Activated CD8-positive, alpha-beta memory T cell treated with anti-CD3 and anti-CD28 coated beads for 48 hours (primary cell): ENCODE measurements around the gene TKT.

ENCODE experiments used
- DNase-seq, 3 experiments: peaks; one replicate each; pipeline ENCODE4 v3.0.0-alpha.2; 2020; ENCODE audit warnings: low read depth in 2 of 3, low spot score in 2 of 3

Gene TKT

DNA sequence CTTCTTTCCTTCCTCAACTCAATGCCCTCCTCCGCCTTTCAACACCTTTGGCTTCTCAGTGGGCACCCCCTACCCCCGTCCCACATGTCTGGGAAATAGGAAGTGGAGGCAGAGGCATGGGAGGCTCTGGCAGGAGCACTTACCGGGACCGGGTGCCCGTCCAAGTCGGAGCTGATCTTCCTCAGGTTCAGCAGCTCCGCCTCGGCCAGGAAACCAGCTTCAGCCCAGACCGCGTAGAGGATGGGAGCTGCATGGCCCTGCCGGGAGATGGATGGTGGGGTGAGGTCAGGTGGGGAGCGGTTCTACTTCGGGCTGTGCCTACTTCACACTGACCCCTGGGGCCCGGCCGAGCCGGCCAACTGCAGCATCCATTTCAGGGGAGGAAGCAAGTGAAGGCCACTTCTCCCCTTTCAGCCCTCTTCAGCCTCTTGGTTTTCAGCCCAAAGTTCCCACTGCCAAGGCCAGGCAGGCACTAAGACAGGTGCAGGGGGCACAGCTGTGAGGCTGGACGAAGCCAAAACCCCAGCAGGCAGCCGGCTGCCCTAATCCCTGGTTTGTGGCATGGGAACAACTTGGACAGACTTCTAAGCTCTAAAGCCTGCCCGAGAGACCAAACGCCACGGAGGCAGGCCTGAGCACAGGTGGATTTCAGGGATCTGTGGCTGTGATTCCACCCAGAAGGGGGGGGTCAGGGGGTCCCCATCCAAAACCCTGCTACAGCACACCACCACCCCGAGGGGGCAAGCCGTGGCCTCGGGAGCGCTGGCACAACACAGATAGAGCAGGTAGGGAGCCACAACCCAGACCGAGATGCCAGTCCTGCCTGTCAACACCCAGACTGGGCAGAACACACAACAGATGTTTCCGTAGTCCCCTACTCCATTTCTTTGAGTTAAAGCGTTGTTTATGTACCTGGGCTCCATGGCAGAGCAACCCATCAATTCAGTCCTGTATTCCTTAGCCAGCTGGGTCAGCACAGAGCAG lies 14.5 kb downstream of the TKT start:
- DNase-seq = no peak

DNA sequence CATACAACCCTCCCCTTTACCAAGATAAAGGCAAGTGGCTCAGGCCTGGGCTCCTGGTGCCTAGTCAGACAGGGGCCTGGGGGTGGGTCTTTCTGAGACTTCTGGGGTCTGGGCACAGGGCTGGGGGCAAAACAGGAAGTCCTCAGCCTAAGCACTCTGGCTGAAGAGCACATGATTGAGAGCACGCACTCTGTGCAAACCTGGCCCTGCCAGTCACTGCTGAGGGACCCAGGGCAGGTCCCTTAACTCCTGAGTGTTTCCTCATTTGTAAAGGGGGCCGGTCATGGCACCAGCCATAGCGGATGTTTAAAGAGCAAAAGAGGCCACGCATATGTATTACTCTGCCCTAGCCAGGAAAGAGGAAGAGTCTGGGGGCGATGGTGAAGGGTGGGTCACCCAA lies 16.0 kb downstream of the TKT start:
- no peak for DNase-seq

DNA sequence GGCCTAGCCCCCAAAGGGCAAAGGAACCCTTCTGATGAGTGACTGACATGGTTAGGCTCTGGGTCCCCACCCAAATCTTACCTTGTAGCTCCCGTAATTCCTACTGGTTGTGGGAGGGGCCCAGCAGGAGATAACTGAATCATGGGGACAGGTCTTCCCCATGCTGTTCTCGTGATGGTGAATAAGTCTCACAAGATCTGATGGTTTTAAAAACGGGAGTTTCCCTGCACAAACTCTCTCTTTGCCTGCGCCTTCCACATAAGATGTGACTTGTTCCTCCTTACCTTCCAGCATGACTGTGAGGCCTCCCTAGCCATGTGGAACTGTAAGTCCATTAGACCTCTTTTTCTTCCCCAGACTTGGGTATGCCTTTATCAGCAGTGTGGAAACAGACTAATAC lies 16.9 kb downstream of the TKT start:
- DNase-seq = no peak

DNA sequence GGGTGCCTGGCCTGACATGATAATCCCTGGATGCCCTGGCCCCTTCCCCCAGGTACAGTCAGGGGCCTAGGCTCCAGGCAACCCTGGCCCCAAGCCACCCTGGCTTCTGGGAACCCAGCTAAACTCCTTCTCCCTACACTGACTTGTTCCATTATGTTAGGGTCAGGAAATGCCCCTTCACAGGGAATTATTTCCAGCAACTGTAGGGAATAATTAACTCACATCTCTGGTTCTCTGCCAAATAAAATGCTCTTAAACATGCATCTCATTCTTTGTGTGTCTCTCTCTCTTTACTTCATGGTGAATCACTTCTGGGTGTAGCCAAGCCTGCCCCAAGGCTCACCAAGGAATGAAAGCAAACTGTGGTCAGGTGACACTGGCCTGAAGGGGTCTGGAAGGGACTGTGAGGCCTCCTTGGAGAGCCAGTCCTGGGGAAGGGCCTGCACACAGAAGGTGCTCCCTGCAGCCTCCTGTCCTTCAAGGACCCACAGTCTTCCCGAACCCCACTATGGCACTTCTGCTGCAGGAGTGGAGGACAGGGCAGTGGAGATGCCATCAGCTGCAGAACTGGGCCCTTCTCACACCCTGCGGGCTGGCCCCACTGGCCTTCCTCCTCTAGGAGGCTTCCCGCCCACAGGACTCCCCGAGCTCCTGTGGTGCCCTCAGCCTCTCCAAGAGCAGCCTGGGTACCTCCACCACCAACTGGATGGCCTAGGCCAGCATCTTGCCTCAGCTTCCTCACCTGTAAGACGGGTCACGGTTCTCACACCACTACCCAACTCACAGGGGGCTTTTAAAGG lies 17.6 kb downstream of the TKT start:
- DNase-seq = no peak

DNA sequence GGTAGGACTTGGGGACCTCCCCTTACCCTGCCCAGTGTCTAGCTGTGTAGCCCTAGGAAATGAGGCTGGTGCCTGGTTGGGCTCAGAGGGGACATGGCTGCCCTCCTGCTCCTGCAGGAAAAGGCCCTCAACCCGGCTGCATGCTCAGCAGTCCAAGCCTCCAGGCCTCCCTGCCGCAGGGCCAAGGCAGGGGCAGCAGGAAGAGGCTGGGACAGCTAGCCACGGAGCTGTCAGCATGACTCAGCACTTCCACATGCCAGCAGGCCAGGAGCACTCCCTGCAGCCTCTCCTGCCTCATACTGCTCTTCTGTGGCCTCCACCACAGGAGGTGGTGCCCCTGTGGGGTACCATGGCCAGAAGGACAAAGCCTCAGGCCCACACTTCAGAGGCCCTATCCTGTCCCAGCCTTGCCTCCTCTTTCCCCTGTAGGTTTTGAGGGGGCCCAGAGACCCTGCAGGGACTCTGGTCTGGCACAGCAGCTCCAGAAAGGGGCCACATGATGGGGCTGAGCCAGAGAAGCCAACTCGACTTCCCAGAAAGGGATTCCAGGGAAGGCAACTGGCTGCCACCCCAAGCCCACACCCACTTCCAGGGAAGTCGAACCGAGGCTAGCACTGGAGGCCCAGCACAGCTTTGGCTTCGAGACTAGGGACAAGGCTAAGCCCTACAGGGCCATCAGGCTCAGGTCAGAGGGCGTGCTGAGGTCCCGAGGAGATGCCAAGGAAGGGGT lies 19.5 kb downstream of the TKT start:
- DNase-seq = no peak

DNA sequence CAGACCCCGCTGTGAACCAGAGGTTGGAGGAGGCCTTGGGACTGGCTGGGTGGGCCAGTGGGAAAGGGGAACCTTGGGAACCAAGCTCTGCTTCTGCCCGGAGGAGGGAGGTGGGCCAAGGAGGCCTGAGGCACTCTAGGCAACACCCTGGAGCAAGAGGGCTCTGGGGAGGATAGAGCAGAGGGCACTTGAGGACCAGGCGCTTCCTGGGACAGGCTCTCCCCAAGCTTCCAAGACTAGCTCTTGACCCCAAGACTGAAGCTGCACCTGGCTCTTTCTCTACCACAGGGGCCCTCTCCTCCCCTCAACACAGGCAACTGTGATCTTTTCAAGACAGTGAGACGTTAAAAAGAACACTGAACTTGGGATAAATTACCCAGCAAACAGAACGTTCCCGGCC lies 20.3 kb downstream of the TKT start:
- DNase-seq = no peak

DNA sequence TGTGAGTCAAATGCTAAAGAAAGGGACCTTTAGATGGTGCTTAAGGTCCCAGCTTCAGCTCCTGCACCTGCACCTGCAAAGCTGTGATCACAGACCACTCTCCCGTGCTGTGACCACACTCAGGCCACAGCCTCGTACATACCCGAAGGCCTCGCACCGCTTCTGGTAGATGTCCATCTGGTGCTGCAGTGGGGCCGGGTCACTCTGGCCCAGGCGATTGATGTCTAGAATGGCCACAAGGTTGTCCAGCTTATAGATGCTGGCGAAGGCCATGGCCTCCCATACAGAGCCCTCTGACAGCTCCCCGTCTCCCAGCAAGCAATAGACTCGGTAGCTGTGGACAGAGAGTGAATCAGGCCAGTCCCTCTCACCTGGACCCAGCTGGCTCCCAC lies 21.0 kb downstream of the TKT start:
- DNase-seq = no peak

DNA sequence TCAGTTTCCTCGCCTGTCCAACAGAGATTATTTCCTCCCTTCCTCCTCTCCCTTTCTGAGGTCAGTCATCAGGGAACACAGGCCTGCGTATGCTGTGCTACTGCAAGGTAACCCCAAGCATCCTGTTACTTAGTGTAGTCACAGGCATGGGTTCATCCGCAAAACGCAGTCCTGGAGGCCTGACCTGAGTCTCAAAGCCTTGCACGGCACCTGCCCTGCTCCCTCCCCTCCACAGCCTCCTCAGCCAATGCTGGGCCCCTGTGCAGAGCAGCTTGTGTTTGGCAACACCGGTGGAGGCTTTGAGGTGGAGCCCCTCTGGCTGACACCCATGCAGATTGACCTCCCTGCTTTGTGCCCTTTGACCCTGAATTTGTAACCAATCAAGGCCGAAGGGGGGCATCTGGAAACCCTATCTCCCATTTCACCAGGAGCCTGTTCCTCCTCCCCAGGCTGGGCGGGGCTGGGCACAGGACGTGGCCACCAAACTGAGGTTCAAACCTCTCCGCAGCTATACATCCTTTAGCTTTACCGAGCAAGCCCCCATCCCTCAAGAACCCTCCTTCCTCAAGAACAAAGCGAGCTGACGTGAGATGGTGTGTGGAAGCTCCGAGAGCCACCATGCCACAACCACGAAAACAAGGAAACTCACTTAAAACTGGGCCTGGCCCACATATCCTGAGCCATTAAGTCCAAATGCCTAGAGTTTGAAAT lies 21.5 kb downstream of the TKT start:
- DNase-seq = no peak

DNA sequence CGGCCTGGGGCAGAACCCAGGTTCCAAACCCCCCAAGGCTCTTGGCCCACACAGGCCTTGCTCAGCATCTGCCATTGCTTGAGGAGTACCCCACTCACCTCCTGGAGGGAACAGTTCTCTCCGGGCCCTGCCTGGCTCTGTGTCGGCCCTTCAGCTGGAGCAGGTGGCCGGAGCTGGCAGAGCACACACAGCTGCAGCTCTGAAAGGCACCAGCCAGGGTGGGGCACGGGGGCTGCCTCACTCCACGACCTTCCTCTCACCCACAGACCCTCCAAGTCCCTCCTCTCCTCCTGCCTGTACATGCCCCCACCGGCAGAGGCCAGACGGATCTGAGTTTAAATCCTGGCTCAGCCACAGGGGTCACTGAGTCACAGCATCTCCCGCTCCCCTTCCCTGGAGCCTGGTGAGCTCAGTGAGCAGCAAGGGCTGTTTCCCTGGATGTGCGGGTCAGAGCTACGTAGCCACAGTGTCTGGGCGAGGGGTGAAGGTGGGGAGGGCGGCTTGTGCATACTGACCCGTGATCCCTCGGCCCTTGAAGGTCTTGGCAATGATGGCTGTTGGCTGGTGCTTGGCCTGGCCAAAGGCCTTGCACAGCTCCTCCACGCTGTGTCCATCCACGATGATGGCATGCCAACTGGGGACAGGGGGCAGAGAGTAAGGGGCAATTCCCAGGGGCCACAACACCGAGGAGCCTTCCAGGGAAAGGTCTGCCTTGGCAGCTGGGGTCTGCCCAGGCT lies 23.0 kb downstream of the TKT start:
- no peak for DNase-seq

DNA sequence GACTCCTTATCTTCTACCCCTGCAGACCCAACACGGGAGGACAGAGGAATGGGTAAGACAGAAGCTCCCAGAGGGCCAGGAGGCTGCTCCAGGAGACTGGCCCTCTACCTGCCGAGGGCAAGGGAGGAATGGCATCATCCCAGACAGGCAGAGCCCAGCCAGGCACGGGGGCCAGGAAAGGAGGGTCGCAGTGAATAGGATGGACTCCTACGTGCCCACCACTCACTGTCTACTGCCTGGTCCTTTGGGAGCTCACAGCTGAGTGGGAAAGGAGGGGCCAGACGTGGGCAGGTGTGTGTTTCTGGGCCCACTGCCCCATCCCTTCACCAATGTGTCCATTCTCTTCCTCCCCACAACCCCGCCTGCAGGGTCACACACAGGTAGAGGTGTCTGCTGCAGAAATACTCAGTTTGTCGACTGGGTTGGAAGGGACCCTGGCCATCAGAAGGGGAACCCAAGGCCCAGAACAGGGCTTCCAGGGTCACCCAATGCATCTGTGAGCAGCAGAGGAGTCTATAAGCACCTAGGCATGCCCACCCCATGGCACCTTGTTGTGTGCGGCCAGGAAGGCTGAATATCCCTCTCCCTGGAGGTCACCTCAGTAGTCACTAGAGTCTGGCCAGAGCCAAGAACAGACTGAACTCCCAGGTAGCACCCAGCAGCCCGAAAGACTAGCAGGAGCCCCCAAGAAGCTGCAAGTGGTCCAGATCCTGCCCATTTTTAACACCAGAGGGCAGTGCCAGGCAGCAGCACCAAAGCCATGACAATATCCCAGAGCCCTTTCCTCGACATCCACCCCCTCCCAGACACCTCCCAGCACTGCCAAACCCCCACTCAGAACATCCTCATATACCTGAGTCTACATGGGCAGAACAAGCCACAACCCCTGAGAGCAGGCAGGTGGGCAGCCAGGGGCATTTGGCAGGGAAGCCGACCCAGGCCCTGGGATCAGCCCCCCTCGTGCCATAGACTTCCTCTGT lies 24.0 kb downstream of the TKT start:
- DNase-seq = no peak

DNA sequence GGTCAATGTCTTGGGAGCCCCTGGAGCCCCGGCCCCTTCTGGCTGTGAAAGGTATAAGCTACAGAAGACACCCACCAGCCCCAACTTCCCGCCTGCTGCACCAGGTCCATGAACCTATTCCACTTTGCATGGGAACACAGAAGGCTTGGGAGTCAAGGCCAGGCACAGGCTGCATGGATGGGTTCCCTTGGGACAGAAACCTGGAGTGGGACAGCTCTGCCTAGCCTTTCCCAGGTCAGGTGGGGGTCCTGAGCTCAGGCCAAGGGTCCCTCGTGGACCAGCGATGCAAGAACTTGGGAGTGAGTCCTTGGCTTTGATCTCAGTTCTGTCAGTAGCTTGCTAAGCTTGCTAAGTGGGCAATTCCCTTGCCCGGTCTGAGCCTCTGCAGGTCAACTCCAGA lies 25.0 kb downstream of the TKT start:
- DNase-seq = no peak

DNA sequence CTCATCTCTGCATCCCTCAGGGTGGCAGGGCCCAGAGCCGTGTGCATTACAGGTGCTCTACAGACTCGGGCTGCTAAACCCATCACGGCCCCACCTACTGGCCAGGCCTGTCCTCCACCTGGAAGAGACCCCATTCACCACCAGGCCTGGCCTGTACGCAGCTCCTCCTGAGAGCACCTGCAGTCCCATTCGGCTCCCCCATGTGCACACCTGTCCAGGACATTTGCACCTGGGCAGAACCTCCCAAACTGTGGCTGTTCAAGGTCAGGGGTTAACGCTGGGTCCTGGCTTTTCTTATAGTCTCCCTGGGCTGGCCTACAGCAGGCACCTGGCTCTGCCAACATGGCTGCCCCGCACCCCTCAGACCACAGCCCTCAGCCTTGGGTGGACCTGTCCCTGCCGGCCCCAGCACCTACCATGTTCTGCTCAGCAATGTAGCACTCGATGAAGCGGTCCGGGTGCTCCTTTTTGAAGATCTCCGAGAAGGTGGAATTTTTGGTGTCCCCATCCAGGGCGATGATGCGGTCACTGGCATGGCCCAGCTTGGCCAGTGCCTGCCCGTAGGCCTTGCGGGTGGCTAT lies 25.7 kb downstream of the TKT start:
- no peak for DNase-seq

DNA sequence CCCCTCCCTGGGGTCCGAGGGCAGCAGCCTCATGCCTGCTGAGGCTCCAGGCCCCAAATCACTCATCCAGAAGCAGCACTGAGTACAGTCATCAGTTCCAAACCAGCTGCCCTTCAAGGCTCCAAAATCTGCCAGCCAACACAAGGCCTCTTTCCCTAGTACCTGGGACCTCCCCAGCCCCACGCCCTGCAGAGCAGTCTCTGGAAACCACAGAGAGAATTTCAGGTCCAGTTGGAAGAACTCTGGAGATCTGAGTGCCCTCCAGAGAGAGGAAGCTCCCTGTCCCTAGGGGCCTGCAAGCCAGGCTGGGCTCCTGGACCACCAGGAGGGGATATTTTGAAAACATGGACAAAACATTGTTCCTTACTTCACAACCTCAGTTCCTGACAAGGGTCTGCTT lies 26.2 kb downstream of the TKT start:
- no peak for DNase-seq

DNA sequence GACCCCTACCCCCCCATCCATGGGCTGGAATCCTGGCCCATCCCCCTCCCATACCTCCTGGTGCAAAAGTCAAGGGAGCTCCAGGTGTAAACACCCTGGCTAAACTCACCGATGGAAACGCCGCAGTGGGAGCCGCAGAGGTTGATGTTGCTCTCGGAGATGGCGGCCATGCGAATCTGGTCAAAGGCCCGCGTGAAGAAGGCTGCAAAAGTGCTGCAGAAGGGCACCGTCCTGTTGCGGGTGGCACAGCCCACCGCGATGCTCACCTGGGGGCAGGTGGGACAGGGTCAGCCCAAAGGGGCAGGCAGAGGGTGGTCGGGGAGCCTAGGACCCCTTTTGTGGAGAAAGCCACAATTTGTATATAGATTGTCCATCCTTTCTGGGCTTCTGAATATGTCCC lies 26.7 kb downstream of the TKT start:
- DNase-seq = no peak

DNA sequence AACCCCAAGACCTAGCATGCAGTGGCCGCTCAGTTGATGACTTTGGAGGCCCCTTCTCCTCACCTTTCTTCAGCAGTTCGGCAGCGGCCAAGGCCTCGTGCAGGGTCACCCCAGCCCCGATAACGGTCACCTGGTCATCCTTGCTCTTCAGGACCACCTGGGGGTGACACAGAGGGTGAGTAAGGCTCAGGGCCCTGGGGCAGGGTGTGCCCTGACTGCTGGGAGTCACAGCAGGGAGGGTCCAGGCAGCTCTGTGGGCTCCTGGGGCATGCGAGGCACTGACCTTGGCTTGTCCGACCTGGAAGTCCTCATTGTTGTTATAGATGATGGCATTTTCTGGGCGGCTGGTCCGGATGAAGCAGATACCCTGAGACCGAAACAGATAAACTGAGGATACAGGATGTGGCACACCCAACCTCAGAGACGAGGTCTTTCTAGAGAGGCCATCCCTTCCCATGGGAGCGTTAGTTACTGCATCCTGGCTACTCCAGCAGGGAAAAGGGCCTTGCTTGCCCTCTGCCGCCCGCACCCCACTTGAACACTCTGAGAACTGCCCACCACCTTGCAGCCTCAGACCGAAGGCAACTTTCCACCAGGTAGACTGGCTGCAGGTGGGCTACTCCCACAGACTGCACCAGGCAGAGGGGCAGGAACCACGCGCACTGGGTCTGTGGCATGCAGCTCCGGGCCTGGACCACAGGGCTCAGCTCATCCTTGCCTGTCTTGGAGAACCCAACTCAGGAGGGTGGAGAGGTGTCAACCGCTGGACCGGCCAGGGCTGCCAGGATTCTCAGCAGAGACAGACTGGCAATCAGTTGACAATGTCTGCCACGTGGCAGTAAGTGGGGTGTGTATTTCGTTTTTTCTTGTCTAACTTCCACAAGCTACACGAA lies 27.6 kb downstream of the TKT start:
- no peak for DNase-seq

DNA sequence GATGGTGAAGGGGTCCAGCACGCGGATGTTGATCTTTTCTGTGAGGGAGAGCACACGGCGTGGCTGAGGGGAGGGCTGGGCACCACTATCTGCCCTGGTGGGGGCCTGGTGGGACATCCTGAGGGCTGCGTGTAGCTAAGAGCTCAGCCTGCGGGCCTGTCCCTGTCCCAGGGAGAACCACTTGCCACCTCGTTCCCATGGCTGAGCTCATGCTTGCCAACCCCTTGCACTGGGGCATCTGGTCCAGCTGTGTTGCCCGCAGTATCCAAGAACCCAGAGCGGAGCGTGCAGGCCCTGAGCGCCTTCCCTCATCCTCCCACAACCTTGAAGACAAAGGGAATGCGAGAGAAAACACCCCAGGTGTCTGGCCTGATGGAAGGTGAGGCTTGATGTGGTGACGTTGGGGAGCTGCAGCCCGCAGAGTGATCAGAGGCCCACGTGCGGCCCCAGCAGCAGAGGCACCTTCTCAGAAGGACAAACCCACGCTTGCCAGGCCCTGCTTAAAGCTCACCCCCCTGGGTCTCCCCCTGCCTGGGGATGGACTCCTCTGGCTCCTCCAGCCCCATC lies 28.9 kb downstream of the TKT start:
- DNase-seq = no peak

DNA sequence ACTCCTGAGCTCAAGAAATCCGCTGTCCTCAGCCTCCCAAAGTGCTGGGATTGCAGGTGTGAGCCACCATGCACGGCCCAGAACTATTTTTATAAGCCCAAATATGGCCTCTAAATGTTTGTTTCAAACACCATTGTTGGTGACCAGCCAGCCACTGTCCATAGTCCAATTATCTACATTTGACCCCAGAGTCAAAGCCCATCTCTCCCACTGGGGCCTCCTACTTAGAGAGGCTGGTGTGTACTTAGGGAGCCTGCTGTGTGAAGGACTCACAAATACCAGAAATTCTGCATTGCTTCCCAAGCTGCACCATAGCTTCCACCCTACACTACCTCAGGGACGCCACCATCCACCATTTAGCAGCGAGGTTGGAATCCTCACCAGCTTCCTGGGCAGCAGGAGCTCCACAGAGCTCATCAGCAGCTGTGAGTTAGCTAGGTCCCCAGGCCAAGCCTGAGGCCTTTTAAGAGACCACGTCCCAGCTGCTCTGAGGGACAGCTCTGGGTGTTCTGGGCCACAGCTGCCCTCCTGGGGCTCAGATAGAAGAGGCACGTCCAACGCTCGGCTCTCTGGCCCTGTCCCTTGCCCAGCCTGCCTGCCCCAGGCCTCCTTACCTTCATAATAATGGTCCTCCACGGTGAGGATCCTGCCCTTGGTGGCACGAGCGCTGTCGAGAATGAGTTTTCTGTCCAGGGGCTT lies 29.5 kb downstream of the TKT start:
- no peak for DNase-seq
